ENCODE results near the gene KCNMA1. TPM values are rescaled to one million over a fixed set of nuclear protein-coding genes. Genes with fewer than 3 reads are reported as not detected.

The KCNMA1 gene
- total and polyA plus RNA-seq, 9 of the 15 experiments (the other 6 are each of a cell fraction or from before 2014, with no cell fraction given), result 0.01 to 0.95 (median 0.15) TPM; not detected in 4

- TF ChIP-seq TCF15 (CRISPR knock-in tag; IDR thresholded peaks at IDR 0.05), result no peak
These were observed 251.2 kb downstream of the KCNMA1 start (continued) for GRCh38 chr10:77386365-77386764.

GRCh38 chr10:77385315-77385714 is 252.3 kb downstream of the KCNMA1 start:
- ChIA-PET POLR2A (no interaction called here), CTCF (ENCODE audit: low intra/inter-chr PET ratio) (no interaction called here)
- BruUV-seq (replicated peaks), result no TSS peak
- no peak overlapping the region for H3K27ac ChIP-seq (ENCODE audit: extremely low read depth, low read depth, low read length)
- WGBS (ENCODE audit: insufficient coverage, low coverage, missing lambda C conversion rate), result 2% methylated on average over 2 of the region's 2 CpGs
- in situ Hi-C loops (cut with MboI), result loop anchor here (25.0 kb wide), 1 partner anchor 252 kb away; the partner anchor contains the start of gene KCNMA1
- no peak overlapping the region for H3K9ac ChIP-seq (ENCODE audit: insufficient read depth in 1 of 2, low read depth in 2 of 2, low read length in 2 of 2)
- H3K36me3 ChIP-seq (ENCODE audit: control insufficient read depth, insufficient read depth, low read length), result no peaks in the 10 kb centered on the region
- FAIRE-seq, result no peak
- H3K4me2 ChIP-seq (ENCODE audit: insufficient read depth, low read length), result no peak overlapping the region
- H3K79me2 ChIP-seq (ENCODE audit: control insufficient read depth, insufficient read depth, low read length), result no peaks in the 10 kb centered on the region
- no peak for DNase-seq (ENCODE audit: extremely low read depth in 1 of 4, low spot score in 3 of 4)
- no peak overlapping the region for H2AFZ ChIP-seq (ENCODE audit: low read depth, low read length)
- no peaks in the 10 kb centered on the region for H3K4me1 ChIP-seq (replicated peaks in 1 of 2; ENCODE audit: control insufficient read depth in 2 of 2, insufficient read depth in 2 of 2, low read length in 2 of 2)
- H4K20me1 ChIP-seq (replicated peaks; ENCODE audit: control insufficient read depth, insufficient read depth, low read length), result no peaks in the 10 kb centered on the region
- intact Hi-C loops (cut with micrococcal nuclease), result loop anchor here (10.0 kb wide), 1 partner anchor 221 kb away; no protein-coding TSS in a partner anchor
- no peak overlapping the region for H3K4me3 ChIP-seq
- no peak for ATAC-seq
- 0 out of 5 replicates have a peak, but pooled peaks cover 2 to 4% of the 10 kb centered on the region in 2 experiments for H3K27me3 ChIP-seq (ENCODE audit: control insufficient read depth in 2 of 2, insufficient read depth in 2 of 2, low read length in 2 of 2)
- H3K9me3 ChIP-seq (replicated peaks; ENCODE audit: control insufficient read depth, insufficient read depth, low read depth, low read length), result no peaks in the 10 kb centered on the region
- no peaks in the 10 kb centered on the region for H3K9me1 ChIP-seq (ENCODE audit: control insufficient read depth, insufficient read depth, low read length)
- TF ChIP-seq ZNF592 (IDR thresholded peaks at IDR 0.05), result no peak
- no peak for TF ChIP-seq PPARD (CRISPR knock-in tag; IDR thresholded peaks at IDR 0.05)
- TF ChIP-seq NCOA4 (IDR thresholded peaks at IDR 0.05; ENCODE audit: partially characterized antibody), result no peak
- TF ChIP-seq RUNX1 (IDR thresholded peaks at IDR 0.05; ENCODE audit: low read depth), result no peak
- no peak for TF ChIP-seq ZBTB49 (CRISPR knock-in tag; IDR thresholded peaks at IDR 0.05; ENCODE audit: borderline replicate concordance)
- TF ChIP-seq FOXA3 (CRISPR knock-in tag; conservative IDR thresholded peaks at IDR 0.05 in 1 of 2, IDR thresholded peaks at IDR 0.05 in 1 of 2), result no peak
- no peak for TF ChIP-seq ZNF146 (CRISPR knock-in tag; IDR thresholded peaks at IDR 0.05; ENCODE audit: unreplicated experiment)
- TF ChIP-seq RHOXF2B (CRISPR knock-in tag; conservative IDR thresholded peaks at IDR 0.05), result no peak
- TF ChIP-seq ZKSCAN8 (CRISPR knock-in tag; IDR thresholded peaks at IDR 0.05), result no peak
- TF ChIP-seq ZNF23 (CRISPR knock-in tag; IDR thresholded peaks at IDR 0.05), result no peak
- no peak for TF ChIP-seq CAMTA2 (CRISPR knock-in tag; conservative IDR thresholded peaks at IDR 0.05)
- no peak for TF ChIP-seq ZNF75A (CRISPR knock-in tag; IDR thresholded peaks at IDR 0.05)
- TF ChIP-seq NR3C1 (CRISPR knock-in tag; IDR thresholded peaks at IDR 0.05), result no peak
